Hematopoietic multipotent progenitor cell treated with erythropoietin and hydrocortisone succinate and interleukin-3 and kit ligand, for 17 days (in vitro differentiated cells): ENCODE data around the gene WDFY3.

Experiments
- DNase-seq: peaks from one replicate; pipeline ENCODE4 v3.0.0-alpha.2; 2015; ENCODE audit warnings: low spot score

Gene WDFY3

DNA sequence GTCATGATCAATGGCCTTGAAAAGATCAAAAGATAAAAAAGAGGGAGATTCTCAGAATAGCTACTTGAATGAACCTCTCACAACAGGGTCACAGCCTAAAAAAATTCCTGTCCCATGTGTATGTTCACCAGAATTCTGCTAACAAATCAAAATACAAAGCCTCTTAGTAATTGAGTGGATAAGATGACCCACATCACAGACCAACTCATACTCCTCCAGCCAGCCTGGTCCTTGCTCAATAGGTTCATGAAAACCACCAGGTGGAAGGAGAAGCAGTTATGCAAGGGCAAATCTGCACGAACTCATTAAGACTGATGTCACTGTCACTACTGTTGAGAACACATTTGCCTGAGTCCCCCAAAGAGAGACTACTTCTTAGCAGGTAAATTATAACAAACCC is 21.5 kb downstream of the WDFY3 start:
- DNase-seq: no peak

DNA sequence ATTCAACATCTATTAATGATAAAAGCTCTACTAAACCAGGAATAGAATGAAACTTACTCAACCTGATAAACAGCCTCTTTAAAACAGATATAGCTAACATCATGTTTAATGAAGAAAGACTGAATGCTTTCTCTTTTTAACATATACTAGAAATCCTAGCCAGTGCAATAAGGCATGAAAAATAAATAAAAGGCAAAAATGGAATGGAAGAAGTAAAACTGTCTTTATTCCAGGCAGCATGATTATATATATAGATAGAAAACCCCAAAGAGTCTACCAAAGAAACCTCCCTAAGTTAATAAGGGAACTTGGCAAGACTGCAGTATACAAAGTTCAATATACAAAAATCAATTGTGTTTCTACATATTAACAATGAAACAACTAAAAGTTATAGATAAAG is 25.5 kb downstream of the WDFY3 start:
- DNase-seq: no peak

DNA sequence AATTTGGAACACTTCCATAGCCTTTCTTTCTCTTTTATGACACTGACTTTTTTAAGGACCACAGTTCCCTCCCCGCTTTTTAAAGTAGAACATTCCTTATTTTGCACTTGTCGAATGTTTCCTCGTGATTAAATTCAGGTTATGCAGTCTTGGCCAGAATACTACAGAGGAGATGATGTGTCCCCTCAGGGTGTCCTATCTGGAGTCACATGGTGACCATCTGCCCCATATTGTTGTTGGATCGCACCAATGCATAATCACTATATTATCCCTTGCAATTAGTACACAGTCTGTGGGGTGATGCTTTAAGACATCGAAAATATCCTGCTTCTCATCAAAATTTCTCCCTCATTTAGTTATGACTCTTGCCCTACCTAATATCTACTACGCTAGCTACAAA is 27.4 kb downstream of the WDFY3 start:
- DNase-seq: no peak

DNA sequence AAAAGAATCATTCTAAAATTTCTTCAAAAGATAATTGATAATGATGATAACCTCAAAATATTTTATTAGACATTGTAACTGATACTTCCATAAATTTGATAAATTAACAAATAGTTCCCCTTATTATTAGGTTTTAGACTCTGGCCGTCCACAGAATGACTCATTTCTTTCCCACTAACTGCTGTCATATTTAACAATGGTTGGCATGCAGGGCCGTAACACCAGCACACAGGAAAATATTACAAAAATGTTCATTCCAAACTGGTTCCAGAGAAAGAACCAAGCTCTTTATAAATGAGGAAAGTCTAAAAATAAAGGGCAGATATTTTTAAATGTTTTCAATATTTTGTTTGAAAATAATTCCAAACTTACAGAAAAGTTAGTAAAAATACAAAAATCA is 28.2 kb downstream of the WDFY3 start:
- no peak for DNase-seq

DNA sequence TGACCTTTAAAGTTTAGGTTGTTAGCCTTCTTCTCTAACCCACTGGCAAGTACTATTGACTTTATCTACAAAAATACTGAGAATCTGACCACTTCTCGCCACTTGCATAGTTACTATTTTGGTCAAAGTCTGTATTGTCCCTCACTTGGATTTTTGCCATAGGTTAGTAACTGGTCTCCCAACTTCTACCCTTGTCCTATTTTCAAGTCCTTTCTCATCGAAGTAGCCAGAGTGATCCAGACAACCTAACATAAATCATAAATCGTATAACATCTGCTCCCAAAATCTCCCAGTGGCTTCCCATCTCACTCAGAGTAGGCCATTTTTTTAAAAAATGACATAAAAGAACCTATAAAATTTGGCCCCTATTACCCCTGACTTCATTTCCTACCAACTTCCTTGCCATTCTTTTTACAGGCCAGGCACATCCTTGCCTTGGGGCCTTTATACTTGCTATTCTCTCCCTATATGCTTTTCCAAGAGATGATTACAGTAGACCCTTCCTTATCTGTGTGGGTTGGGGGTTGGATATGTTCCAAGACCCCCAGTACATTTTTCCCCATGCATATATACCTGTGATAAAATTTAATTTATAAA is 29.0 kb downstream of the WDFY3 start:
- DNase-seq: no peak

DNA sequence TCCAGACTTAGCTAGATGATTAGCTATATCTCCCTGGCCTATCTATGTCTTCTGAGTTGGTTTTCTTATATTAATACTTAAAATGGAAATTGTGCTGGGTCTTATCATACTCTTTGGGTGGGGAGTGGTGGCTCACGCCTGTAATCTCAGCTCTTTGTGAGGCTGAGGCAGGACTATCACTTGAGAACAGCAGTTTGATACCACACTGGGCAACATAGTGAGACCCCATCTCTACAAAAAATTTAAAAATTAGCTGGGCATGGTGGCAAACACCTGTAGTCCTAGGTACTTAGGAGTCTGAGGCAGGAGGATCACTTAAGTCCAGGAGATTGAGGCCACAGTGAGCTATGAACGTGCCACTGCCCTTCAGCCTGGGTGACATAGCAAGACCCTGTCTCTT is 30.4 kb downstream of the WDFY3 start:
- DNase-seq: no peak

DNA sequence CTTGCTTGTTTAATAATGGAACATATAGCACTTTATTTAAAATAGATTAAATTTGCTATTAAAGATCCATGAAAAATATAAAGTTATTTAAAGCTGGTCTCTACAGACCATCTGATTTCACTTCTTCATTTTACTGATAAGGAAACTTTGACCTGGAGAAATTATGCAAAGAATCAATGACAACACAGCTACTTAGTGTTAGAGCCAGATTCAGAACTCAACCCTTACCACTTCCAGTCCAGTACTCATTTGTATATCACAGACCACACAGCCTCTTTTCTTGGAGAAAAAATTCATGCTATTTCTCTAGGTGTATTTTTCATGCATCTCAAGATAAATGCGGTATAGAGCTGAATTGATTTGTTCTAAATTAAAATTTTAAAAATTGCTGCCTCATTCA is 34.0 kb downstream of the WDFY3 start:
- DNase-seq: no peak

DNA sequence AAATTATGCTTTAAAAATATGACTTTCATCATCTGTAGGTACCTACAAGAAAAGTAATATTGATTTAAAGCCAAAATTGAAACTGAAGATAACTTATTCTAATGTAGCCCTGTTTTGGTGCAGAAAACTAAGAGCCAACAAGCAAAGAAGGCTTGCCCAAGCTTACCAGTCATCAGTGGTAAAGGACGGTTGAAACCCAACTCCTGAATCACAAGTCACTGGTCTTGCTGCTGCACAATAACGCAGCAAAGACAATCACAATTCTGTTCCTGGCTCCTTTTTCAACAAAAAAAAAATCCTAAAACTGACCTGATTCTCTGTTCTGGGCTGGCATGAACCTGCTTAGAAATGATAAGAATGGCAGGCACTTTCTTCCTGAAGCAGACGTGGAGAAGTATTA is 34.5 kb downstream of the WDFY3 start:
- no peak for DNase-seq

DNA sequence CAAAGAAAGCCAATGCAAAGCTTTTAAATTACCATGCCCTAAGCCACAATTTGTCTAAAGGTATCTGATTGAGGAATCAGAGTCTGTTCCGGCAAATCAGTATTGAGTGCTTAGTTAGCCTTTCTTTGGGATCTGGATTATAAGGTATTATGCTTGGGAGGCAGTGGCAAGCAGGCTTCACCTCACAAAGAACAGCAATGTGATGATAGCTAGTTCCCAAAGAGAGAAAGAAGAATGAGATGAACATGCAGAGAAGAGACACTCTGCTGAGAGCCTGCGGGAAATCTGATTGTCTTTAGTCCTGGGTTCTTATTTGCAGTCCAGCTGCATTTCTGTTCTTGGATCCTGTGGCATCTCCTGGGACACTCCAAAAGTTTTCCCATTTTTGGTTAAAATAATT is 35.2 kb downstream of the WDFY3 start:
- DNase-seq: no peak

DNA sequence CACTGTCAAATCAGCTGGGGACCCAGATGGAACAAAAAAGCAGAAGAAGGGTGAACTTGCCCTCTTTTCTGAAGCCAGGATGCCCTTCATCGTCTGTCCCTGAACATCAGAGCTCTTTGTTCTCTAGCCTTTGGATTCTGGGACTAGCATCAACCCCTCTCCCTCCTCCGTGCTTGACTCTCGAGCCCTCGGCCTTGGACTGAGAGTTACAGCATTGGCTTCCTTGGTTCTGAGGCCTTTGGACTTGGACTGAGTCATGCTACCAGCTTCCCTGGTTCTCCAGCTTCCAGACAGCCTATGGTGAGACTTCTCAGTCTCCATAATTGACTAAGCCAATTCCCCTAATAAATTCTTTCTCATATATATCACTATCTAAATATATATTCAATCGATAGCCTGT is 38.4 kb downstream of the WDFY3 start:
- DNase-seq: no peak

DNA sequence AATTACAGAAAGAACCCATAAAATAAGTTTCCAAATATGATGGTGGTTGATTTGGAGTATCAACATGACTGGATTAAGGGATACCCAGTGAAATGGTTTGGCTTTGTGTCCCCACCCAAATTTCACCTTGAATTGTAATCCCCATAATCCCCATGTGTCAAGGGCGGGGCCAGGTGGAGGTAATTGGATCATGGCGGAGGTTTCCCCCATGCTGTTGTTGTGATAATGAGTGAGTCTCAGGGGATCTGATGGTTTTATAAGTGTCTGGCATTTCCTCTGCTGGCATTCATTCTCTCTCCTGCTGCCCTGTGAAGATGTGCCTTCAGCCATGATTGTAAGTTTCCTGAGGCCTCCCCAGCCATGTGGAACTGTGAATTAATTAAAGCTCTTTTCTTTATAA is 39.1 kb downstream of the WDFY3 start:
- no peak for DNase-seq

DNA sequence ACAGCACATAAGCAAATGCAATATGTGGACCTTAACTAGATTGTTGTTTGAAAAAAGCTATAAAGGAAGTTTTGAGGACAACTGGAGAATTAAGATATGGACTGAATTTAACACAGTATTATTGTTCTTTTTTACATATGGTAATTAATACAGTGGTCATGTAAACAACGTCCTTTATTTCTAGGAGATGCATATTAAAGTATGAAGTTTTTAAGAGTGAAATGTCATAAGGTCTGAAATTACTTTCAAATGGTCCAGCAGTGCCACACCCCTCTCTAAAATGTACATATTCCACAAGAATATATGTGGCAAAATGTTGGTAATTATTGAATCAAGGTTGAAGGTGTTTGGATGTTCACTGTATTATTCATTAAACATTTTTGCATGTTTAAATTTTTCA is 40.9 kb downstream of the WDFY3 start:
- DNase-seq: no peak

DNA sequence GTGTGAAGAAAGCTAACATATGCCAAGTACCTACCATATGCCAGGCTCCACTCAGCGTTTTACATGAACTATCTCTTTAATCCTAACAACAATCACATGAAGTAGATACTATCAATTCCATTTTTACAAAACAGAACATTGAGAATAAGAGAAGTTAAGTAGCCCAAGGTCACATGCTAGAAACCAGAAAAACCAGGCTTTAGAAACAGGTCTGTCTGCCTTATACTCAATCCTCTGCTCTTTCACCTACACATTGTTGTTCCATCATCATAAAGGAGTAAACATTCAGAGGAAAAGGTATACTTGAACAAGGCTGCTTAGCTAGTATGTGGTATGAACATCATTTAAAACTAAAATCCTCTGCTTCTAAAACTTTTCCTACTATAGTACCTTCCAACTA is 42.1 kb downstream of the WDFY3 start:
- DNase-seq: no peak

DNA sequence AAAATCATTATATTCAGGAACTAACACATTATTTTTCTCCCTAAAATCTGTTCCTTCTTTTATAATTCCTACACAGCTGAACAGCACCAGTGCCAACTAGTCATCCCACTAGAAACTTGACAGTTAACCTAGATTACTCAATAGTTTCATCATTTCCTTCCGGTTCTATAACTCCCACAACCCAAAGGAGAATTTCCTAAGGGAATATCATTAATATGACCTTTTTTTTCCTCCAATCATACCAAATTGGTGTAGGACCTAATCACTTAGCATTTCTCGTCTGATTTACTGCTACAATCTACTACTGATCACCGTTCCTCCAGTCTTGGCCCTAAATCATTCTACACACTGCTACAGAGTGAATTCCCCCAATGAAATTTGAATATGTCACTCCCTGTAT is 45.9 kb downstream of the WDFY3 start:
- DNase-seq: no peak

DNA sequence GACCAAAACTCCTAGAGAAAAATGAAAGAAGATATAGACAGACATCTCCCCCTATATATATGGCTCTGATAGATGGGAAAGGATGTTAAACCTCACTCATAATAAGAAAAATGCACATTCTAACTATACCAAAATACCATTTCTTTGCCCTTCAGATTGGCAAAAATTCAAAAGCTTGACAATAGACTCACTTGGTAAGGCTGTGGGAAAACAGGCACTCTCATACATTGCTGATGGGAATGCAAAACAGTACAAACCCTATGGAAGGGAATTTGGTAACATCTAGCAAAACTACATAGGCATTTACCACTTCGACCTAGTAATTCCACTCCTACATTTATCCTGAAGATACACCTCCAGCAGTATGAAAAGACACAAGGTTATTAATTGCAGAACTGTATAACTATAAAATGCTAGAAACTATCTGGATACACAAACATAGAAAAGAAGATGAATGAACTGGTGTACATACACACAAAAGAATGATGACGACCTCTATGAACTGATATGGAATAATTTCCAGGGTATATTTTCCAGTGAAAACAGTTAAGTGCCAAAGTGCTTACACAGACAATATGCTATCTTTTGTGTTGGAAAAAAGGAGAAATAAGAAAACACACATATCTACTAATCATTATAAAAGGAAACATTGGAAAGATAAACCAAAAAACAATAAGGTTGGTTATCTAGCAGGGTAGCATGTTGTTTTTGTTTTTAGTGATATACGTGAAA is 48.5 kb downstream of the WDFY3 start:
- no peak for DNase-seq

DNA sequence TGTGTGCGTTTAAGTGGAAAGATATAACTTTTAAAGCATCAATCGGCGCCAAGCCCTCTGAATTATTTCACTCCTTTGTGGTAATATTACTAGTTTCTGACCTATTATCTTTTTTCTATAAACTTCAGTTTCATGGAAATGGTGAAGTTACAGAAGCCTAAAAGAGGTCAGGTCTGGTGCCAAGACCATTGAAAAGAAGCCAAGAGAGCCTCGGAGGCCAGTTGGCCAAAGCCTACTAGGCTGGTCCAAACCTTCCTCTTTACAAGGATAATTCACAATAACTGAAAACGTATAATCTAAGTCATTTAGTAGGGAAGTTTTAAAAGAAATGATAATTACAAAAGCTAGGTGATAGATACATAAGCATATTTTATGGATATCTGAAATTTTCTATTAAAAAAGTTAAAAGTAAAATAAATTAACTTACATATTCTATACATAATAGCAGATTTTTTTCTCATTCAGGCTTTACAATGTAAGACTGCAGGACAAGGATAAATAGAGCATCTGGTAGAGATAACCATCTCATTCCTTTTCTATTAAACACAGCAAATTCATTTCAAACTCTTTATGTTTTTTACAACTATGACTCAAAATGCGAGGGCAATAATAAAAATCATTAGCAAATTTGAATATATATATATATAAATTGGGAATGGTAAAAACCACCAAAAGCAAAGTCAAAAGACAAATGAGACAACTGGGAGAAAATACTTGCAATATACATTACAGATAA is 49.2 kb downstream of the WDFY3 start:
- no peak for DNase-seq

DNA sequence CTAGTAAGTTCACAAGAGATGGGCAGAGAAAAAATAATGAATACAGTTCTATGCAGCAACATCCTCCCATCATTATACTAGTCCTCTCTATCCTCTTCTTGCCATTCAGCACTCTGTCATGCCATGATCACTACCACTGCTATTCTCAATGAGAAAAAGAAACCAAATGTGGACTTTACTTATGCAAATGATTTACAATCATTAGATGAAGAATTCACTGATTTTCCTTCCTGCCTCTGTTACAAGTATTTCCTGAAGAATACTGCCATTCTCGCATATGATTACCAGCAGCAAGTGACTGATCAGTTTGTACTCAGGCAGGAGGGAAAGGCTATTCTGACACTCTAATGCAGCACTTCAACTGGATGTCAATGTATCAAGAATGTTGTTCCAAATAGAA is 50.3 kb downstream of the WDFY3 start:
- no peak for DNase-seq

DNA sequence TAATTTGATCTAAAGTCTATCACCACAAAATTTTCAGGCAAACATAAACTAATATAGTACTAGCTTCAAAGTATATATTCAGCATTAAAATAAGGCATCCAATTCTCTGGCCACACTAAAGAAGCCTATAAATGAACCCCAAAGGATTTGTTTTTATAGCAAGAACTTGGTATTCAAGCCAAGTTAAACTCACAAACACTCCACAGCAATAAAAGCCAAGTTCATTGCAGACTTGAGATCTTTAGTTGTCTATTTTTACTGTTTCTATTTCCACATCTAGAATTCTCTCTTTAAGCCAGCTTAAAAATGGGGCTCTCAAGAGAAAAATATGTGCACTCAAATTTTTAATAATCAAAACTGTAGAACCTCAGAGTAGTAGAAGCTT is 51.1 kb downstream of the WDFY3 start:
- DNase-seq: no peak

DNA sequence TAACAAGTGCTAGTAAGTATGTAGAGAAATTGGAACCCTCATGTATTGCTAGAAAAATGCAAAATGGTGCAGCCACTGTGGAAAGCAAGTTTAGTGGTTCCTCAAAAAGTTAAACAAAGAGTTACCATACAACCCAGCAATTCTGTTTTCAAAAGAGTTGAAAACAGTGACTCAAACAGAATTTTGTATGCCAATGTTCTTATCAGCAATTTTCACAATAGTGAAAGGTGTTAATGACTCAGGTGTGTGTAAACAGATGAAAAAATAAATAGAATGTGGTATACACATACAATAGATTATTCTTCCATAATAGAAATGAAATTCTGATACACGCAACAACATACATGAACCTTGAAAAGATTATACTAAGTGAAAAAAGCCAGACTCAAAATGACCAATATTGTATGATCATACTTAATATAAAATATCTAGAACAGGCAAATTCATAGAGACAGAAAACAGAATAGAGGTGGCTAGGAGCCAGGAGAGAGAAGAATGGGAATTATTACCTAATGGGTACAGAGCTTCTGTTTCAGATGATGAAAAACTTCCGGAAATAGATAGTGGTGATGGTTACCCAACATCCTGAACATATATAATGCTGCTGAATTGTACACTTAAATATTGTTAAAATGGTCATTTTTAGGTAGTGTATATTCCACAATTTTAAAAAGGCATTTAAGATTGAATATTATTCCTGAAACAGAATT is 51.6 kb downstream of the WDFY3 start:
- no peak for DNase-seq

DNA sequence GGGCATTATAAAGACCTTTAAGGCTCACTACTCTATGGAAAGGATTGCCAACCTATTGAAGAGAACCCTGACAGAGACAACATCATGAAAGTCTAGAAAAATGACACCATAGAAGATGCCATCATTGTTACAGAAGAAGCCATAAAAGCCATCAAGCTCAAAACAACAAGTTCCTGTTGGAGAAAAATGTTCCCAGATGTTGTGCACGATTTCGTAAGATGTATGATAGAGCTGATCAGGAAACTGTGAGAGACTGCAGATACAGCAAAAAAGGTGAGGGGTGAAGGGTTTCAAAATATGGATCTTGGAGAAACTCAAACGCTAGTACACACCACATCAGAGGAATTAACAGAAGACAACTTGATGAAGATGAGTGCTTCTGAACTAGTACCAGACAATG is 53.3 kb downstream of the WDFY3 start:
- no peak for DNase-seq

DNA sequence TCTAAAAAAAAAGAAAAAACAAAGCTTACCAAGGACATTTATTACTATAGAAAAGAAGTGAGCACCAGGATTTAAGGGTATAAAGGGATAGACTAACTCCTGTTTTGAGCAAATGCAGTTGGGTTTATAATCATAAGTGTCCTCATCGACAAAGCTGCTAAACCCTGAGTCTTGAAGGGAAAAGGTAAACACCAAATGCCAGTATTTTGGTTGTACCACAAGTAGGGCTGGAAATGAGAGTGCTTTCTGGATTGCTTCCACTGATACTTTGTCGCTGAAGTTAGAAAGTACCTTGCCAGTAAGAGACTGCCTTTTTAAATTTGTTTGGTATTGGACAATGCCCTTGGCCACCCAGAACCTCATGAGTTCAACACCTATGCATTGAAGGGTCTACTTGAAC is 53.7 kb downstream of the WDFY3 start:
- no peak for DNase-seq

DNA sequence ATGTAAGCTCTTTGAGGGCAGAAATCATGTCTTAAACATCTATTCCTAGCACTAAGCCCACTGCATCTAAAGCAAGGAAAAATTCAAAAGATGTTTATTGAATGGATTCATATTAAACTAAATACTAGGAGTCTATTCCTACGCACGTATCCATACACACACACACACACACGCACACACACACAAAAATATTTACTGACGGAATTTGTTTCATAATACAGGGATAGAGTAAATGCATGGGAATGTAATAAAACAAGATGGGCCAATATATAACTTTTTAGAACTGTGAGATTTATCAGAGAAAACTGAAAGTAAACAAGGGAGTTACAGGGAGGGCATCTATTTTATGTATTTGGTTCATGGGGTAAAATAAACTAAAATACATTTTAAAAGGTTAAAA is 57.6 kb downstream of the WDFY3 start:
- no peak for DNase-seq

DNA sequence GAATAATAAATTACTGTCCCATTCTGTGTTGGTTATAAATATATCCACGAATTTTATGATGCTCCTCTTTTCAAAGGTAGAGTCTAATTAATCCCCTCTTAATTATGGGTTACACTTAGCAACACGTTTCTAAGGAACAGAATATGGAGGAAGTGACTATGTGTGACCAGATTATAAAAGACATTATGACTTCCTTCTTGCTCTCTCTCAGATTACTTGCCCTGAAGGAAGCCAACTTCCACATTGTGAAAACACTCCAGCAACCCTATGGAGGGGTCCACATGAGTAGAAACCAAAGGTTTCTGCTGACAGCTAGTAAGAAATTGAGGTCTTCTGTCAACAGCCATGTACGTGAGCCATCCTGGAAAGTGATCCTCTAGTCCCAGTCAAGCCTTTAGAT is 59.3 kb downstream of the WDFY3 start:
- no peak for DNase-seq
